H1 (cell line): ENCODE data around the gene PTGES.

Source experiments
- CHD2 ChIP-seq: IDR thresholded peaks from 2 replicates; pipeline ENCODE4 v1.6.1; 2012; ENCODE audit warnings: low read length, improper control_type of control experiment
- EP300 ChIP-seq, 2 experiments: IDR thresholded peaks; 1 replicate in 1 of 2; 2 replicates in 1 of 2; pipeline ENCODE4 v1.6.1; 2011 to 2012; ENCODE audit warnings: low read depth in 2 of 2, low read length in 2 of 2, mild to moderate bottlenecking in 2 of 2, borderline replicate concordance in 1 of 2, inconsistent platforms in 1 of 2, moderate library complexity in 1 of 2
- GTF2F1 ChIP-seq: IDR thresholded peaks from 2 replicates; pipeline ENCODE4 v1.6.1; 2012; ENCODE audit warnings: low read depth, low read length, improper control_type of control experiment, borderline replicate concordance
- HDAC6 ChIP-seq: IDR thresholded peaks from one replicate; pipeline ENCODE4 v1.7.1; 2012; ENCODE audit warnings: low read depth, mild to moderate bottlenecking, inconsistent platforms, low read length, moderate library complexity
- KDM5A ChIP-seq: fragments of 200-600 bp; IDR thresholded peaks from 2 replicates; pipeline ENCODE4 v1.7.1; 2012; ENCODE audit warnings: mild to moderate bottlenecking, low read length, inconsistent platforms, mixed read lengths
- POLR2A ChIP-seq, 2 experiments: IDR thresholded peaks; 1 replicate in 1 of 2; 2 replicates in 1 of 2; pipeline ENCODE4 v1.6.1; 2011; ENCODE audit warnings: low read depth in 2 of 2, low read length in 2 of 2, mild to moderate bottlenecking in 2 of 2; ENCODE audit errors: control extremely low read depth in 1 of 2
- POU5F1 ChIP-seq: IDR thresholded peaks from 2 replicates; pipeline ENCODE4 v1.6.1; 2011; ENCODE audit warnings: low read depth, mild to moderate bottlenecking, low read length, moderate library complexity
- TF ChIP-seq, protein P1 (sequence below), 3 experiments: IDR thresholded peaks; 1 replicate in 2 of 3; 2 replicates in 1 of 3; pipeline versions ENCODE4 v1.5.1 to v1.6.1; 2011; ENCODE audit warnings: low read length in 3 of 3, mild to moderate bottlenecking in 3 of 3, inconsistent platforms in 2 of 3, low read depth in 1 of 3, moderate library complexity in 1 of 3; ENCODE audit not compliant: insufficient read depth in 1 of 3; ENCODE audit errors: control extremely low read depth in 1 of 3
- TF ChIP-seq, protein P2 (sequence below): IDR thresholded peaks from 2 replicates; pipeline ENCODE4 v1.6.1; 2011; ENCODE audit warnings: low read depth, mild to moderate bottlenecking, low read length; ENCODE audit not compliant: insufficient read depth

DNA sequence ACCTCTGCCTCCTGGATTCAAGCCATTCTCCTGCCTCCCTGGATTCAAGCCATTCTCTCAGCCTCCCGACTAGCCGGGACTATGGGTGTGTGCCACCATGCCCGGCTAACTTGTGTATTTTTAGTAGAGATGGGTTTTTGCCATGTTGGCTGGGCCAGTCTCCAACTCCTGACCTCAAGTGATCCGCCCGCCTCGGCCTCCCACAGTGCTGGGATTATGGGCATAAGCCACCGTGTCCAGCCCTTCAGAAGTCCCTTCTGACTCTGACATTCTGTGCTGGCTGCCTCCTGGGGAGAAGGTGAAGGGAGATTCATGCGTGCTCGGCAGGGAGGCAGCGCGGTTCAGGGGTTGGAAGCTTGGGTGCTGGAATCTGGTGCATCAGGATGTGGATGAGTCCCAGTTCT, 58.6 kb downstream of the PTGES start:
- TF ChIP-seq, protein P1, sequence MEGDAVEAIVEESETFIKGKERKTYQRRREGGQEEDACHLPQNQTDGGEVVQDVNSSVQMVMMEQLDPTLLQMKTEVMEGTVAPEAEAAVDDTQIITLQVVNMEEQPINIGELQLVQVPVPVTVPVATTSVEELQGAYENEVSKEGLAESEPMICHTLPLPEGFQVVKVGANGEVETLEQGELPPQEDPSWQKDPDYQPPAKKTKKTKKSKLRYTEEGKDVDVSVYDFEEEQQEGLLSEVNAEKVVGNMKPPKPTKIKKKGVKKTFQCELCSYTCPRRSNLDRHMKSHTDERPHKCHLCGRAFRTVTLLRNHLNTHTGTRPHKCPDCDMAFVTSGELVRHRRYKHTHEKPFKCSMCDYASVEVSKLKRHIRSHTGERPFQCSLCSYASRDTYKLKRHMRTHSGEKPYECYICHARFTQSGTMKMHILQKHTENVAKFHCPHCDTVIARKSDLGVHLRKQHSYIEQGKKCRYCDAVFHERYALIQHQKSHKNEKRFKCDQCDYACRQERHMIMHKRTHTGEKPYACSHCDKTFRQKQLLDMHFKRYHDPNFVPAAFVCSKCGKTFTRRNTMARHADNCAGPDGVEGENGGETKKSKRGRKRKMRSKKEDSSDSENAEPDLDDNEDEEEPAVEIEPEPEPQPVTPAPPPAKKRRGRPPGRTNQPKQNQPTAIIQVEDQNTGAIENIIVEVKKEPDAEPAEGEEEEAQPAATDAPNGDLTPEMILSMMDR (IDR thresholded peaks at IDR 0.05; ENCODE audit: control extremely low read depth in 1 of 3, insufficient read depth in 1 of 3, low read depth in 1 of 3, low read length in 3 of 3): no peak
- no peak for TF ChIP-seq POU5F1
- TF ChIP-seq GTF2F1: no peak
- TF ChIP-seq CHD2: no peak
- TF ChIP-seq KDM5A: no peak
- no peak for TF ChIP-seq HDAC6
- TF ChIP-seq EP300 (IDR thresholded peaks at IDR 0.05; ENCODE audit: borderline replicate concordance in 1 of 2, low read depth in 2 of 2, low read length in 2 of 2): no peak
- TF ChIP-seq, protein P2, sequence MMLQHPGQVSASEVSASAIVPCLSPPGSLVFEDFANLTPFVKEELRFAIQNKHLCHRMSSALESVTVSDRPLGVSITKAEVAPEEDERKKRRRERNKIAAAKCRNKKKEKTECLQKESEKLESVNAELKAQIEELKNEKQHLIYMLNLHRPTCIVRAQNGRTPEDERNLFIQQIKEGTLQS: no peak
- TF ChIP-seq POLR2A (IDR thresholded peaks at IDR 0.05; ENCODE audit: control extremely low read depth in 1 of 2, low read depth in 2 of 2, low read length in 2 of 2): no peak
